Activated T-cell treated with anti-CD3 and anti-CD28 coated beads, Interleukin-2, amount 50 U/mL, for 72 hours (primary cell): ENCODE results near the gene RHOXF2B. TPM values are rescaled to one million over a fixed set of nuclear protein-coding genes. Genes with fewer than 3 reads are reported as not detected.
"Not testable (repeated sequence)": the region's sequence is repeated elsewhere in the genome, so short reads cannot be mapped to it uniquely, and the experiment has no call there.

ENCODE experiments used
- ATAC-seq, 2 donors: fragments of 150-1000 bp; cut with Tn5 transposase; replicated peaks in 1 of 2; 2 replicates each; pipeline ENCODE4 v1.10.0; 2021; ENCODE audit warnings: moderate library complexity in 2 of 2, mild to moderate bottlenecking in 1 of 2
- DNase-seq, 2 donors: peaks; one replicate each; pipeline ENCODE4 v3.0.0; 2021 to 2022; ENCODE audit warnings: mixed read lengths in 1 of 2
- H3K27ac Mint-ChIP-seq: one replicate; pipeline ENCODE4 v1.8.0; 2022; ENCODE audit warnings: mild to moderate bottlenecking, moderate library complexity, mixed read lengths
- H3K27me3 Mint-ChIP-seq: one replicate; pipeline ENCODE4 v1.8.0; 2022; ENCODE audit warnings: low read depth, mixed read lengths
- H3K36me3 Mint-ChIP-seq, 2 donors: one replicate each; pipeline ENCODE4 v1.8.0; 2022; ENCODE audit warnings: mixed read lengths in 2 of 2, mild to moderate bottlenecking in 1 of 2; ENCODE audit not compliant: insufficient read depth in 2 of 2
- H3K4me1 Mint-ChIP-seq: one replicate; pipeline ENCODE4 v1.8.0; 2022; ENCODE audit warnings: low read depth, mixed read lengths
- H3K4me3 Mint-ChIP-seq, 2 donors: one replicate each; pipeline ENCODE4 v1.8.0; 2022; ENCODE audit warnings: mild to moderate bottlenecking in 2 of 2, mixed read lengths in 2 of 2, moderate library complexity in 2 of 2
- H3K9me3 Mint-ChIP-seq, 2 donors: one replicate each; pipeline ENCODE4 v1.8.0; 2022; ENCODE audit warnings: mixed read lengths in 2 of 2
- total RNA-seq, 2 donors: library from RNA; stranded (reverse); gene quantifications; one replicate each; pipeline ENCODE4 v1.2.3, GENCODE V29; 2022

Gene RHOXF2B
- total RNA-seq, 2 donors from 2014 or later = not detected

DNA sequence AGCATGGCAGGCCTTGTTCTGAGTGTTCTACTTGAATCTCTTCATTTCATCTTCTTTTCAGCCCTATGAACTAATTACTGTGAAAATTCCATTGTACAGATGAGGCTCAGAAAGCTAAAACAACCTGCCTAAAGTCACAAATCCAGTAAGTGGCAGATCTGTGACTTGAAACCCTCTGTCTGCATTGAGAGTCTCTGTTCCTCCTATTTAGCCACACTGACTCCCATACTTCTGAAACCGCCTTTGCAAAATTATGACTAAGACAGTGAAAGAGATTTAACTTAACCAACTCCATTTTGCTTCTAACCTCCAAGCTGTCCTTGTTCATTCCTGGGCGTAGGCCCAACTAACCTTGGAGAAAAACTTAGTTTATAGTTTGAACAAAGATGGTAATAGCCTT lies 35.2 kb downstream of the RHOXF2B start:
- not testable (repeated sequence) for H3K4me3 Mint-ChIP-seq, H3K27ac Mint-ChIP-seq, H3K9me3 Mint-ChIP-seq, H3K36me3 Mint-ChIP-seq, H3K27me3 Mint-ChIP-seq, DNase-seq, ATAC-seq, H3K4me1 Mint-ChIP-seq

DNA sequence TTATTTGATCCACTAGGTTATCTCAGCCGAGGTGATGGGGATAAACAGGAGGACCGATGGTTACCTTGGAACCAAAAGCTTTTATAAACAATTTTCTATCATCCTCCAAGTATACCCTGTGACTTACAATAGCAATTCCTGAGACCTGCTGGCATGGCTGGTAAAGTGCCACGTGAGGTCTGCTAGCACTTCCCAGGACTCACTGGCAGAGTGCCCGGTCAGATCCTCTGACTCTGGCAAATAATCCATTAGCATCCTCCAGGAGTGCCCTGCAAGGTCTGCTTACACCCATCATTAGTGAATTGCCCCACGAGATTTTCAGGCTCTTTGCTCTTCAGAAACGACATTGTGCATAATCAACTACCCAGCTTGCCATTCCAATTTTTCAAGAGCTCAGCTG lies 37.3 kb downstream of the RHOXF2B start:
- not testable (repeated sequence) for DNase-seq, ATAC-seq, H3K4me3 Mint-ChIP-seq, H3K36me3 Mint-ChIP-seq, H3K9me3 Mint-ChIP-seq, H3K27me3 Mint-ChIP-seq, H3K27ac Mint-ChIP-seq, H3K4me1 Mint-ChIP-seq

DNA sequence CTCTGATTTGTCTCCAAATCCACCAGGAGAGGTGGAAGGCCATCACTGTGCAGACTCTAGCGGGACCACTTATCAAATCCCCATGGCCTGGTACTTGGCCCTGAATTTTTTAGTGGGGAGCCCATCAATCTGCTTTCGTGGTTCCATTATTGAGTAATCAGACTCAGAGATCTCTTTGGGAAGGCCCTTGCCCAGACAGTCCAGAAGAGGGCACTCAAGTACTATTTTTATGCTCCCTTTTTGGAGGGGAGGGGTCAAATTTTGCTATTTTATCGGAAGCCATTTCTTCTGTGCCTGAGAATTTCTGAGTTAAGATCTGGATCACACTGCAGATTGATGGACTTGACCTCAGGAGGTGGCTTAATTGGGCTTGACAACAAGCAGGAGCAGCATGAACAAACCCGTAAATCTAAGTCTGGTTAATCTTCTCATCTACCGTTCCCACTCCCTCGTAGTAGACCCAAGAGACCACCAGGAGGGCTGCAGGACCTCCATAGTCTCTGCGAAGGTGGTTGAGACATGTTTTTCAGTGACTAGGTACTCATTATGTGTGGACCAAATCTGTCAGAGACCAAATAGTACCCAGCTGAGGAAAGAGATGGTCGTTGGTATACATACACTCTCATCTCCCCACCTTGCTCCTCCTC lies 38.3 kb downstream of the RHOXF2B start:
- not testable (repeated sequence) for H3K4me3 Mint-ChIP-seq, H3K4me1 Mint-ChIP-seq, H3K36me3 Mint-ChIP-seq, H3K27ac Mint-ChIP-seq, DNase-seq, ATAC-seq, H3K9me3 Mint-ChIP-seq, H3K27me3 Mint-ChIP-seq

DNA sequence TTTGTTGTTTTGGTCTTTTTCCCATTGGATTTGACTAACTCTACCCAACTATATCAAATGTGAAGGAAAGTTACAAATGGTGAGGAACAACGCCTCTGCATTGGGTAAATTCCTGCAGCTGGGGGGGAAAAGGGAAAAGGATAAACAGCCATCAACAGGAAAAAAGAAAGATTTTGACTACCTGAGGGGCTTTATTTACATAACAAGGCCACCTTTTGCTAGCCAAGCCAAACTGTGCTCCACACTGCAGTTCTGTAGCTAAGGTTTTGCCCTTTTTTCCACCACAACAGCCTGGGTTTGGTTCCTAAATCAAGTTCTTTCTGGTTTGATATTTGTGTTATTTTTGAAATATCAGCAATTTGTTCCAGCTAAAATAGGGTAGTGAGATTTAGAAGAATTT lies 40.8 kb downstream of the RHOXF2B start:
- Mint-ChIP-seq H3K4me1 (no peaks in the 10 kb centered on the region), H3K9me3 (no peaks in the 10 kb centered on the region), H3K36me3 (no peaks in the 10 kb centered on the region), H3K27ac (no peak overlapping the region), H3K27me3 (peaks cover 15% of the 10 kb centered on the region), H3K4me3 (no peak overlapping the region)
- DNase-seq = no peak
- no peak for ATAC-seq

DNA sequence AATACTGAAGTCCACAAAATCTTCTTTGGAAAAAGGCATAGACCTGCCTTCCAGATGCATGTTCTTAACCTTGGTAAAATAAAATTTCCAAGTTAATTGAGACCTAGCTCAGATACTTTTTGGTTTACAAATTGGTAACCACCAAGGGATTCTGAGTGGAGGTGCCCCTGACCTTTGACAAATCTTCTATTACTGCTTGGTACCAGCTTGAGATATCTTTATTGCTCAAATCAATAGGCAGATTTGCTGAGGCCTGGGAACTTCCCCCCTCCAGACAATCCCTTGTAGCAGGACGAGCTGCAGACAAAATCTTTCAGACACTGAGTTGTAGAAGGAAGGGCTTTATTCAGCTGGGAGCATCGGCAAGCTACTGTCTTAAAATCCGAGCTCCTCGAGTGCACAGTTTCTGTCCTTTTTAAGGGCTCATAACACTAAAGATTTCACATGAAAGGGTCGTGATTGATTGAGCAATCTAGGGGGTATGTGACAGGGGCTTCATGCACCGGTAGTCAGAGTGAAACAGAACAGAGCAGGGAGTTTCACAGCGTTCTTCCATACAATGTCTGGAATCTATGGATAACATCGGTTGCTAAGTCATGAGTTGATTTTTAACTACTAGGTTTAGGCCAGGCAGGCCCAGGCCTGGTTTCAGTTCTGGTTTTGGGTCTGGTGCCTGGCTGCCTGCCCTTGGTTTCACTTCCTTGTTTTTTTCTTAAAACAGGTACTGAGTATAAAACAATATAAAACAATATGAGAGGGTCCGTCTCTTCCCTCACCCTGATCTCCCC lies 41.8 kb downstream of the RHOXF2B start:
- H3K27ac Mint-ChIP-seq, ATAC-seq, H3K36me3 Mint-ChIP-seq, H3K4me3 Mint-ChIP-seq, H3K9me3 Mint-ChIP-seq, H3K4me1 Mint-ChIP-seq, DNase-seq: not testable (repeated sequence)
- H3K27me3 Mint-ChIP-seq = peaks cover 15% of the 10 kb centered on the region

DNA sequence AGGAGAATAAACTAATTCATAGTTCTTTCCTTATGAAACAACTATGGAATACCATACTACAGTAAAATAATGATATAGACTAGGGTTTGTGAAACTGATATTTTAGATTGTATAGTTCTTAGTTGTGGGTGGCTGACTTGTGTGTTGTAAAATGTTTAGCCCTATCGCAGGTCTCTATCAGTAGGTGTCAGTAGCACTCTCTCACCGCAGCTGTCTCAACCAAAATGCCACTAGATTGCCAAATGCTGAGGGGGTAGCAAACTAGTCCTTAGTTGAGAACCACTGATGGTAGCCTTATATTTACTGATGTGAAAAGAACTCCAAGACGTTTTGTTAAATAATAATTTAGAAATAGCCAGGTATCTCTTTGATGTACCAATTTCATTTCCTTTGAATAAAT lies 48.1 kb downstream of the RHOXF2B start:
- H3K36me3 Mint-ChIP-seq = no peaks in the 10 kb centered on the region
- H3K27me3 Mint-ChIP-seq = peaks cover 23% of the 10 kb centered on the region
- DNase-seq (no peak), ATAC-seq (no peak)
- no peaks in the 10 kb centered on the region for H3K4me1 Mint-ChIP-seq
- no peak overlapping the region for H3K4me3 Mint-ChIP-seq
- no peaks in the 10 kb centered on the region for H3K9me3 Mint-ChIP-seq
- H3K27ac Mint-ChIP-seq = no peak overlapping the region

DNA sequence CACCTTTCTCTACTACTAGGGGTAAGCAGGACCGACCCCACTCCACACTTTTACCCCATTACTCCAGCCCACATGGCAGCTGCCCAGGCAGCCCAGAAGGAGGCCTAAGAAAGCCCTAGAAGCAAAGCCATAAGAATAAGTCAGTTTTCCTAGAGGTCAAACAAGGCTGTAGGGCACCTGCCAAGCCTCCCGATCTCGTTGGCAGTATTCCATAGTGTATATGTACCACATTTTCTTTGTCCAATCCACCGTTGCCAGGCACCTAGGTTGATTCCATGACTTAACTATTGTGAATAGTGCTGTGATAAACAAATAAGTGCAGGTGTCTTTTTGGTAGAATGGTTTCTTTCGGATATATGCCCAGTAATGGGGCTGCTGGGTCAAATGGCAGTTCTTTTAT lies 54.2 kb downstream of the RHOXF2B start:
- peaks cover 37% of the 10 kb centered on the region for H3K27me3 Mint-ChIP-seq

DNA sequence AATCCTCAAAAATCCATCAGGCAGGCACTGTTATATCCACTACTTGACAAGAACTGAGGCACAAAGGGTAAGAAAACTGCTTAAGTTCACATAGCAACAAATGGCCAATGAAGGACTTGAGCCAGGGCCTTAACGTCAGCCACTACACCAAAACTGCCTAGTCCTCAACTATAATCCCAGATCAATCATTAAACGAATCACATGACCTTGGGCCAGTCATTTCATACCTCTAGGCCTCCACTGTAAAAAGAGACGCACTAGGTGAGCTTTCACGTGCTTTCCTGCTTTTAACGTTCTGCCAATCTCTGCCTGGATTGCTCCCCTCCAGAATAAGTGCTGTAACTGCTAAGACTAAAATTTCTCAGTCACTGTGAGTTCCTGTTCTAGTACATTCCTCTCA lies 54.7 kb downstream of the RHOXF2B start:
- Mint-ChIP-seq H3K27ac (no peak overlapping the region), H3K4me1 (no peaks in the 10 kb centered on the region), H3K4me3 (no peak overlapping the region), H3K36me3 (no peaks in the 10 kb centered on the region), H3K9me3 (no peaks in the 10 kb centered on the region), H3K27me3 (peaks cover 39% of the 10 kb centered on the region)
- ATAC-seq (no peak), DNase-seq (no peak)

More for the DNA sequence above, 54.2 kb downstream of the RHOXF2B start:
- Mint-ChIP-seq H3K4me1 (no peaks in the 10 kb centered on the region), H3K9me3 (no peaks in the 10 kb centered on the region), H3K4me3 (no peak overlapping the region), H3K36me3 (no peaks in the 10 kb centered on the region), H3K27ac (no peak overlapping the region)
- DNase-seq (no peak), ATAC-seq (no peak)

Other genes with a start within 250 kb of the RHOXF2B start
- gene UPF3B, start 224.7 kb downstream of the RHOXF2B start, total RNA-seq = 10 to 100 TPM; 20.4 to 25.6 TPM
- gene RNF113A, start 206.0 kb downstream of the RHOXF2B start, total RNA-seq = 10 to 100 TPM; 44.8 to 47.3 TPM
- gene NDUFA1, start 205.9 kb downstream of the RHOXF2B start, total RNA-seq = 10 to 100 TPM; 55.7 to 63.7 TPM
- gene AKAP14, start 181.8 kb downstream of the RHOXF2B start, total RNA-seq = not detected
- 10 to 100 TPM; 17.7 to 19.0 TPM for gene NKAP, start 133.9 kb downstream of the RHOXF2B start, total RNA-seq
- gene RHOXF1, start 38.2 kb upstream of the RHOXF2B start, total RNA-seq = 1 to 10 TPM in 1 of 2 donors, under 1 TPM in 1; 0.76 to 1.2 TPM
- not detected for gene RHOXF2, start 80.9 kb upstream of the RHOXF2B start, total RNA-seq
- gene ZBTB33, start 173.1 kb upstream of the RHOXF2B start, total RNA-seq = 10 to 100 TPM; 15.8 to 16.4 TPM
- gene TMEM255A, start 233.8 kb upstream of the RHOXF2B start, total RNA-seq = not detected